Erythroblast (primary cell): Measurements from ENCODE around the gene FFAR2.
"Not testable (repeated sequence)": the region's sequence is repeated elsewhere in the genome, so short reads cannot be mapped to it uniquely, and the experiment has no call there.

Experiments used
- DNase-seq, 2 experiments: peaks; one replicate each; lab custom pipeline; 2025; lab: John Stamatoyannopoulos, UW
- GATA1 ChIP-seq: IDR thresholded peaks from 2 replicates; pipeline ENCODE4 v1.6.1; 2011; ENCODE audit warnings: low read depth, mild to moderate bottlenecking, control low read depth, low read length, moderate library complexity
- POLR2A ChIP-seq: IDR thresholded peaks from 2 replicates; pipeline ENCODE4 v1.6.1; 2011; ENCODE audit warnings: mild to moderate bottlenecking, low read length

FFAR2 gene

GRCh38 chr19:35447606-35448469 lies at the start of gene FFAR2:
FFAR2 (plus strand) TSS chr19:35448257; CDS start chr19:35449715, 1,458 bp downstream.
- no peak for TF ChIP-seq POLR2A
- no peak for TF ChIP-seq GATA1
- no peak for DNase-seq

- no peak for TF ChIP-seq GATA1
- TF ChIP-seq POLR2A, result no peak
- DNase-seq, result no peak
These were observed 49.5 kb upstream of the FFAR2 start for GRCh38 chr19:35398570-35398969.

- DNase-seq, result no peak
- no peak for TF ChIP-seq GATA1
These were observed 48.8 kb upstream of the FFAR2 start for GRCh38 chr19:35399231-35399630.

GRCh38 chr19:35399948-35400772 lies 47.9 kb upstream of the FFAR2 start:
- DNase-seq, result no peak
- no peak for TF ChIP-seq GATA1
- no peak for TF ChIP-seq POLR2A

DNA sequence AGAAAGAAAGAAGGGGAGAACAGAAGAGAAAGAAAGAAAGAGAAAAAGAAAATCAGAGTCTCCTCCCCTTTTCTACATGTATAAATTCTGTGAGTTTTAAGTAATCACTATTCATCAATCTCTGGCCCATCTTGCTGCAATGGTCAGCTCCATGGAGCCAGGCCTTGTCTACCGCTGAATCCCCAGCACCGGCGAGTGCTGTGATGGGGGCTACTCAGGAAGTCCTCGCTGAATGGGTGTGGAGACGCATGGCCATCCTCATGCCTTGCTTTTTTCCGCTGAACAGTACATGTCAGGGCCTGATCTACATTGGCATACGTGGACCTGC lies 47.3 kb upstream of the FFAR2 start:
- TF ChIP-seq GATA1 (no peak), POLR2A (no peak)
- no peak for DNase-seq

- not testable (repeated sequence) for DNase-seq
These were observed 46.6 kb upstream of the FFAR2 start for GRCh38 chr19:35401416-35401815.

DNA sequence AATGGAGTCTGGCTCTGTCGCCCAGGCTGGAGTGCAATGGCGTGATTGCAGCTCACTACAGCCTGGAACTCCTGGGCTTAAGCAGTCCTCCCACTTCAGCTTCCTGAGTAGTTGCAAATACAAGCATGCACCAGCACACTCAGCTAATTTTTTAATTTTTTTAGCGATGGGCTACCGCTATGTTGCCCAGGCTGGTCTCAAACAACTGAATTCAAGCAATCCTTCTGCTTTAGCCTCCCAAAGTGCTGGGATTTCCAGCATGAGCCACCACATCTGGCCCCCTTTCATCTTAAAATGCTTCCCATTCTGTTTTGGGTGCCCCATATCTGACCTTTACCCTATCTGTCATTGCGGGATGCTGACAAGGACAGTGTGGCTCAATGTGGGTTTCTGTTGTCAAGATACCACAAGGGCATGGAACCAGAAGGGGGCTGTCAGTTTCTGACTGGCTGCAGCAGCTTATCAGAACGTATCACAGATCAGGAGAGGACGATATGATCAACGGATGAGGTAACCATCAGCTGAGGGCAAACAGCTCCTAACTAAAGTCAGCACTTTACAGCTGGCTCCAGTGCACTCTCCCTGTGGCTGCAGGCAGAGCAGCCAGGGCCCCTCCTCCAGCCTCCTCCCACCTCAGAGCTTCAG lies 44.8 kb upstream of the FFAR2 start:
- no peak for TF ChIP-seq GATA1
- TF ChIP-seq POLR2A, result no peak

GRCh38 chr19:35404879-35405622 lies 43.0 kb upstream of the FFAR2 start:
- TF ChIP-seq POLR2A (no peak), GATA1 (no peak)
- DNase-seq, result peak; percentile 22 to 67

More for the DNA sequence above, 44.8 kb upstream of the FFAR2 start:
- DNase-seq, result peak; percentile 31 to 77

- no peak for DNase-seq
- TF ChIP-seq GATA1, result no peak
- no peak for TF ChIP-seq POLR2A
These were observed 40.4 kb upstream of the FFAR2 start for GRCh38 chr19:35407619-35408018.

DNA sequence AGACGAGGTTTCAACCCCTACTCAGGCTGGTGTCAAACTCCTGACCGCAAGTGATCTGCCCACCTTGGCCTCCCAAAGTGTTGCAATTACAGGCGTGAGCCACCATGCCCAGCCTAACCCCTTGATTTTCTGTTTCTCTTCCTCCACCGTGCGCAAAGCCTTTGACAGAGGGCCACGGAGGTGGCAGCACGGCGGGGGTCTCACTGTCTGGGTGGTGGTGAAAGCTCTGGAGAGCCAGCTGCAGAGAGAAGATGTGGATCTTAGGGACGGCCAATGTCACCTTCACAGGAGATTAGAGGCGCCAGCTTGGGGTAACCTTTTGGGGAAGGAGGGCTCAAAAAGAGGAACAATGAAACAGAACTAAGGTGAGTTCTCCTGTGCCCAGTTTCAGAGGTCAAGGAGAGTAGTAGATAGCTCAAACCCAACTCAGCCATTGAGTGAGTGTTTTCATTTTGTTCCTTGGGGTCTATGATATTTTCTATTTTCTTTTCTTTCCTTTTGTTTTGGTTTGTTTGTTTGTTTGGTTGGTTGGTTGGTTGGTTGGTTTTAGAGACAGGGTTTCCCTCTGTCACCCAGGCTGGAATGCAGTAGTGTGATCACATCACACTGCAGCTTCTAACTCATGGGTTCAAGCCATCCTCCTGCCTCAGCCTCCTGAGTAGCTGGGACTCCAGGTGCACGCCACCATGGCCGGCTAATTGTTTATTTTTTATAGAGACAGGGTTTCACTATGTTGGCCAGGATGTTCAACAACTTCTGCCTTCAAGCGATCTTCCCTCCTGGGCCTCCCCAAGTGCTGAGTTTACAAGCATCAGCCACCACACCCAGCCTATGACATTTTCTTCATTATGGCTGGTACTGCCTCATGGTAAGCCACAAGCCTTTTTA lies 39.5 kb upstream of the FFAR2 start:
- no peak for TF ChIP-seq POLR2A
- no peak for TF ChIP-seq GATA1
- no peak for DNase-seq

- TF ChIP-seq POLR2A, result no peak
- TF ChIP-seq GATA1, result no peak
- no peak for DNase-seq
These were observed 38.9 kb upstream of the FFAR2 start for GRCh38 chr19:35409191-35409590.

DNA sequence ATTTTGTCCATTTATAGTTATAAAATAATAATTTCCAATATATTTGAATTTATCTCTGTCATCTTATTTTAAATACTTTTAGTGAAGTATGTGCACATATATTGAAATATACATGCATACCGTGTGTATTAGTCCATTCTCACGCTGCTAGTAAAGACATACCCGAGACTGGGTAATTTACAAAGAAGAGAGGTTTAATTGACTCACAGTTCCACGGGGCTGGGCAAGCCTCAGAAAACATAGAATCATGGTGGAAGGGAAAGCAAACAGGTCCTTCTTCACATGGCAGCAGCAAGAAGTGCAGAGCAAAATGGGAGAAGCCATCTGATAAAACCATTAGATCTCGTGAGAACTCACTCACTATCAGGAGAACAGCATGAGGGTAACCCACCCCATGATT lies 37.6 kb upstream of the FFAR2 start:
- no peak for DNase-seq
- TF ChIP-seq POLR2A (no peak), GATA1 (no peak)

DNA sequence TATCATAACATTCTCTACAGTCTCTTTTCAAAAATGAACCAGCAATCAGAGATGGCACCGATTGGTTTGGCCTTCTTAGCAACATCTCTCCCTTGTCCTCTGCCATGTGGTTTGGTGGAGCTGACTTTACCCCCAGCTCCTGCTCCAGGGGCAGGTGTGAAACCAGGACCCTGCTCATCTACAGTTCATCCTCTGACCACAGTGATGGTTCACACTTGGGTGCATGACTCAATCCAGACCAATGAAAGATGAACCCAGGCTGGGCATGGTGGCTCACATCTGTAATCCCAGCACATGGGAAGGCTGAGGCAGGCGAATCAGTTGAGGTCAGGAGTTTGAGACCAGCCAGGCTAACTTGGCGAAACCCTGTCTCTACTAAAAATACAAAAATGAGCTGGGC lies 33.6 kb upstream of the FFAR2 start:
- TF ChIP-seq GATA1, result no peak
- TF ChIP-seq POLR2A, result no peak
- DNase-seq, result no peak
